NCI-H69 (cell line): ENCODE results near the gene MTHFD1L.

ENCODE experiments used
- DNase-seq: peaks from one replicate; lab custom pipeline; 2025; lab: John Stamatoyannopoulos, UW

MTHFD1L gene

DNA sequence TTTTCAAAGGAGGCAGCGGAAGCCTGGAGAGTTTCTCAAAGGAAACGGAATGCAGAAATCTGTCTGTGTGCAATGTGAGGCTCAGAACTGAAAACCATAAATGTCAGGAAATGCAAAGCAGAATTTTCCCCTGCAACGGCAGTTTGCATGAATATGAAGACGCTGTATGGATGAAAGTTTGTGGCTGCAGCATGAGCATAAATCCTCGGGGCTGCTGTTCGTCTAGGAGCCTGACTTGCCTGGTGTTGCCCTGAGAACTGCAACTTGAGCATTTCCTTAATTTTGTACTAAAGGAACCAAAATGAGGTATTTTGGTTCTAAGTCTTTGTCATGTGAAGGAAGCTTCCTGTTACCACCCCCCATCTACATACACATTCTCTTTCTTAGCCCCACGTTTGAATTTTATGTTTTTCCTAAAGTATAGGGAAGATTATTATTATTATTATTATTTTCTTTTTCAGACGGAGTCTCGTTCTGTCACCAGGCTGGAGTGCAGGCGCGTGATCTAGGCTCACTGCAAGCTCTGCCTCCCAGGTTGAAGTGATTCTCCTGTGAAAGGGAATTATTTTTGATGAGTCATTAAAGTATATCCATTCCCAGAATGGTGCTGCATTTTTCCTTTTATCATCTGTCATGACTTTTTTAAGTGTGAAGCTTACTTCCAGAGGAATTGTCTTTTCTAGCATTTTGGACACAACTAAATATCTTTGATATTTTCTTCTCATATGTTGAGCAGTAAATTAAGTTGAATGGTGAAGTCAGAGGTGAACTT, 33.1 kb downstream of the MTHFD1L start:
- DNase-seq = no peak

DNA sequence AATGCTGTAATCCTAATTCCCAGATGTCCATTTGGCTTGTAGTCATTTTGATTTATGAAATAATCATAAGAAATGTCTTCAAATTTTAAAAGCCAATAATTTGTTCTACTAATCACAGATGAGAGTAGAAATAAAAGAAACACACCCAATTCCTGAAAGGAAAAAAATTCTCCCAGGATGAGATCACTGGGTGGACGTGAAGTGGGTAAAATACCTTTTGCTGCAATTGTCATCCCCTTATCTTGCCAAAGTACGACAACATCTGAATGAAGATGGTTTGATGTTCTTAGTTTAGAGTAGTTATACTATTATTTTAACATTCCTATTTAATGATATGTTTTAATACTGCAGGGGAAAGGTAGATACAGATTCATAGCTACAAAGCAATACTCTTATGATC, 33.7 kb downstream of the MTHFD1L start:
- DNase-seq = no peak

DNA sequence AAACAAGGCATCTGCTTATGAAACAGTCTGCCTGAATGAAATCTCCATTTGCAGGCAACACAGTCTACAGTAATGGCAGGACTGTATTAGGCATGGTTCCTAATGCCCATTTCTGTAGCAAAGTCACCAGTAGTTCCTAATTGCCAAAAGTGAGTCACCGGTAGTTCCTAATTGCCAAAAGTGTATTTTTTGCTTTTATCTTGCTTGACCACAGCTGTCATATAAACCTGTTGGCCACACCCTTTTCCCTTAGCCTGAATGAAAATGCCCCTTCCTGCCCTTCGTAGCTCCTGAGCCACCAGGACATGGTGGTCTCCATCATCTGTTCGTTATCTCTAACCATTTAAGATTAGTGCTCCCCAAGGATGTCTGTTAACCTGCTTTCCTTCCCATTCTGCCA, 34.5 kb downstream of the MTHFD1L start:
- peak; percentile 7 for DNase-seq

DNA sequence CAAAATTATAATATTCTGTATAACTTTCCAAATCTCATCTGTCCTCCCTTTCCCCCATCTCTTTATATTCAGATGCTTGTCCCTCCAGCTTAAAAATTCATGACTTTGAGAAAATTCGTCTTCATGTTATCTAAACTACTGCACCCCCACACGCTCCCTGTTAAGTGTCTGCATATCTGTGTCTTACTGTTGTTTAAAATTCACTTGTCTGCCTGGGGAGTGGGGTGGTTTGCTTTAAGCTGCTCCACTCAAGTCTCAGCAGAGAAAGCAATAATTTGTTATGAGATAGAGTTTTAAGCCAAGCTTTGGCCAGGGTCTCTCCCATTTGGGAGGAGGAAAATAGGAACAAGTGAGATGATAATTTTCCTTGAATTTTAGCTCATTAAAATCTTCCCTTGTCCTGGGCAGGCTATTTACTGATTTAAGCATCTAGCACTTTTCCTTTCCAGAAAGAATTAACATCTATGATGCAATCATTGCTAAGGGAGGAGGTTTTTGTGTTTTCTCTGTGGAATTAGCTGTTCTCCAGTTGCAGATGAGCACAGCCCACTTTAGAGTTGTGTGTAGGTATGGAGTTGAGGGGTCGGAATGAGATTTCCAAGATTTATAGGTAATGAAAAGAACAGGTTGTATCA, 36.8 kb downstream of the MTHFD1L start:
- no peak for DNase-seq

DNA sequence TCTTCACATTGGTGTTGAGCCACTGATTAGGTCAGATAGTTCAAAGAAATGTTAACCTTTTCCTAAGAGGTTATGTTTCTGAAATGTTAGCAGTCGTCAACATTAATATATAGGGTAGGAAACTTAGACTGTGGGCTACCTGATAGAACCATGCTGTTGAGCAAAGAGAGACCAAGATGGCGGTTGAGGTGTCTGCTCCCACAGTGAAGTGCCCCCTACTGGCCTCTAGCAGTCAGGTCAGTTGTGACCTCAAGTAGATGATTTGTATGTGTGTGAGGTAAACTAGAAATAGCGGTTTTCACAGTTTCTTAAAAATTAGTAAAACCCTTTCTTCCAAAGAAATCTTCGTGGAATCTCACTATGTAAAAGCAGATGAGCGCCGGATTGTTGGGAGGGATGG, 40.3 kb downstream of the MTHFD1L start:
- peak; percentile 6 for DNase-seq

DNA sequence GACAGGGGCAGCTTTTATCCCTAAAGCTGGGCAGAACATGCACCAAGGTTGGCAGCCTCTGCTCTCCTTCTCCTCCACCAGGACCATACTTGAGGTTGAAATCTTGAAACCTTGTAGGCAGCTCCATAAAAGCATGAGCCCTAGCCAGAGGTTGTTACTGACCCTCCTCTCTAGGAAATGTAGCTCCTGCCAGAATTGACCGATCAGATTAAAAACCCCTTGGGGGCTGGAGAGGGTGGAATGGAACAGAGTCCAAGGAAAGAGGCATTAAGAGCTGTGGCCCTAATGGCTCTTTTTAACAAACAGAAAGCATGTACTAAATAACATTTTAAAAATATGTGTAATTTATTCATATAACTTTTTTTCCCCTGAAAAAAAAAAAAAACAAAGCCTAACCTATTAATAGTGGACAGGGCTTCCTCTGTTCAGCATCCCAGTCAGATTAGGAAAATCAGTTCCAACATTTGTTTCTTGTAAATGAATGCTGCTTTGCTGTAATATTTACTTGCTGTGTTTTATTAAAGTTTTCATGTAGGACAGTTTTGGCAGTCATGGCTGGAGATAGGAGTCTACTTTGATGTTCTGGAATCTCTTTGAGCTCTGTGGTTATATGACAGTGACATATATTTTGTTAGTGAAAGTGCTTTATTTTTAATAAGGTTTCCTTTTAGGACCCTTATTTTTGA, 41.3 kb downstream of the MTHFD1L start:
- no peak for DNase-seq

DNA sequence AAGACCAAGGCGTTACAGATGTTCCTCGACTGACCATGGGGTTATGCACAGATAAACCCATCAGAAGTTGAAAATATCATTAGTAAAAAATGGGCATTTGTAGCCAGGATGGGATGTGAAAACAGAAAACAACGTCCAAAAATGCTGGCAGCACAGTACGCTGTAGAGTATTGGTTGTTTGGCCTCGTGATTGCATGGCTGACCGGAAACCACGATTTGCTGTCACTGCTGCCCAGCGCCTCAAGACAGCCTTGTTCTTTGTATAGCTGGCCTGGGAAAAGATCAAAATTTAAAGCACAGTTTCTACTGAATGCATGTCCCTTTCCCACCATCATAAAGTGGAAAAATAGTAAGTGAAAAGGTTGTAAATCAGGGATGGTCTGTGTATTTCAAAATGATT, 41.9 kb downstream of the MTHFD1L start:
- DNase-seq = no peak

DNA sequence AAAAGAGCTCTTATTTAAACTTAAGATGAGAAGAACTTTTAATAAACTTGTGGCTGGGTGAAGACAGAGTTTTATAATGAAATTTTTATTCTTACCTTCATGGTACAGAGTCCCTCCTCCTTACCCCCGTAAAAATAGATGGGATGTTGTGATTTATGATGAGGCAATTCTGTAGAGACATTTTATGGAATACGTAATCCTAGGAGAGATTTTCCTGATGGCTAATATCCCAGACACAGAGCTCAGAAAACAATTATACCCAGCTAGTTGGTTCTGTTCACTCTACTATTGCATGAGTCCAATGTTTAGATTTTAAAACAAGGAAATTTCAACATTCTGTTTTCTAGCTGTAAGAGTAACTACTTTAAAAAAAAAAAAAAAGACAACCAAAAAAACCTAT, 43.4 kb downstream of the MTHFD1L start:
- DNase-seq = no peak

DNA sequence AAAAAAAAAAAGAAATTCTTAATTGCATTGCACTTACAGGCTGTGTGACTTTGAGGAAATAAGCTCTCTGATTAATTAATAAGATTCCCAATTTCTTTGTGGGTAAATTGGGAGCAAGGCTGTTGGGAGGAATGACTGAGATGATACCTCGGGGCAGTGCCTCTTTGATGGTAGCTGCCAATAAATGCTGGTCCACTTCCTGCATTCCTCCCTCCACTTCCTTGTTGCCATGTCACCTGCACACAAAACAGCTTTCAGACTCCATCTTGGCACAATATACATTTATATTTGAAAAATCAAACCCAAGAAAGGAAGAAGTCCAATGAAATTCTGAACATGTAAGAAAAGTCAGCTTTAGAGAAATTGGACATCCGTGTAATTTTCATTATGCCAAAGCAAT, 45.1 kb downstream of the MTHFD1L start:
- DNase-seq = no peak

DNA sequence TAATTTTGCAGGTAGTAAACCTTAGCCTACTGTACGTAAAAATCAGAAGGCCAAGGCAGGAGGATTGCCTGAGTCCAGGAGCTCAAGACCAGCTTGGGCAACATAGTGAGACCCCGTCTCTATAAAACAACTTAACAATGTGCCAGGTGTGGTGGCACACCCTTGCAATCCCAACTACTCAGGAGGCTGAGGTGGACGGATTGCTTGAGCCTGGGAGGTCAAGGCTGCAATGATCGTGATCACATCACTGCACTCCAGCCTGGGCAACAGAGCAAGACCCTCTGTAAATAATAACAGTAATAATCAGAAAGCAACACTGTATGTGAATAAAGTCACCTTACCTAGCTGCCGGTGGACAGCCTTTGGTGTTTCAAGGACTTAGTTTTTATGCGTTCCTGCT, 48.9 kb downstream of the MTHFD1L start:
- no peak for DNase-seq

DNA sequence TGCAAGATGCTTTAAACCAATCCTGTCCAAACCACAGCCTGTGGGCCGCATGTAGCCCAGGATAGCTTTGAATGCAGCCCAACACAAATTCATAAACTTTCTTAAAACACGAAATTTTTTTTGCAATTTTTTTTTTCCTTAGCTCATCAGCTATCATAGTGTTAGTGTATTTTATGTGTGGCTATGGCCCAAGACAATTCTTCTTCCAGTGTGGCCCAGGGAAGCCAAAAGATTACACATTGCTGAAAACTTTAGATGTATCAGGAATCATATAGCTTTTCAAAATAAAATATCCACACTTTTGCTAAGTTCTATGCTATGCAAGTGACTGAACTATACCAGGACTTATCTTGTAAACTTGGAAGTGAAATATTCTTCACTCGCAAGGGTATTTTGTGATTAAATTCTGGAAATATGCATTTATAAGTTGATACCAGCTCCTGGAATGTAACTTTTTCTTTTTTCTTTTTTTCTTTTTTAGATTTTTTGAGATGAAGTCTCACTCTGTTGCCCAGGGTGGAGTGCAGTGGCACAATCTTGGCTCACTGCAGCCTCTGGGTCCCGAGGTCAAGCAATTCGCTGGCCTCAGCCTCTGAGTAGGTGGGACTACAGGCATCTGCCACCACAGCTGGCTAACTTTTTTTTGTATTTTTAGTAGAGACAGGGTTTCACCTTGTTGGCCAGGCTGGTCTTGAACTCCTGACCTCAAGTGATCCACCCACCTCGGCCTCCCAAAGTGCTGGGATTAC, 49.8 kb downstream of the MTHFD1L start:
- no peak for DNase-seq

DNA sequence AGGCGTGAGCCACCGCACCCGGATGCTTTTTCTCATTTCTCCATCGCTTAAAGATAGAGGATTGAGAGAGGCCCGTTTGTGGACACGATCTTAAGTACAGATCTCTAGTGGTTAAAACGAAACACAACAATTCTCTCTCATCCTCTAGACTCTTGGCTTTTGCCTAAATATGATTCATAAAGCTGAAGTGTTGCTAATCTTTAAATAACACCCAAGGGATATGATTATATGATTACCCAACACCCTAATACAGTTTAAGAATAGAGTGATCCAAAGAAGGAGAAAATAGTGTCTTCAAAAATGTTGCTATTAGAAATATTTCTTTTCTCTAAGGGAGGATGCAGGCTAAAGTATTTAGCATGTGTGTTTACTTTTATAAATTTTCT, 50.4 kb downstream of the MTHFD1L start:
- DNase-seq = no peak

DNA sequence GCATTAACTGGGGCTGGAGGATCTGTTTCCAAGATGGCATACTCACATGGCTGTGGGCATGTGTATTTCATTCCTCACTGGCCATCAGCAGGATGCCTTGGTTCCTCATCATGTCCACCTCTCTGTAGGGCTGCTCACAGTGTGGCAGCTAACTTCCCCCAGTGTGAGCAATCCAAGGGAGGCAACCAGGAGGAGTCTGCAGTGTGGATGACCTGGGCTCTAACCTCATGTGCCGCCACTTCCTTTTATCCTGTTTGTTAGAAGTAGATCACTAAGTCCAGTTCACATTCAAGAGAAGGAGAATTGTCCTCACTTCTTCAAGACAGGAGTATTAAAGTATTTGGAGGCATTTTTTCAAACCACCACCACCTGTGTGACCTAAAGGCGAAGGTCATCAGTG, 54.4 kb downstream of the MTHFD1L start:
- no peak for DNase-seq

DNA sequence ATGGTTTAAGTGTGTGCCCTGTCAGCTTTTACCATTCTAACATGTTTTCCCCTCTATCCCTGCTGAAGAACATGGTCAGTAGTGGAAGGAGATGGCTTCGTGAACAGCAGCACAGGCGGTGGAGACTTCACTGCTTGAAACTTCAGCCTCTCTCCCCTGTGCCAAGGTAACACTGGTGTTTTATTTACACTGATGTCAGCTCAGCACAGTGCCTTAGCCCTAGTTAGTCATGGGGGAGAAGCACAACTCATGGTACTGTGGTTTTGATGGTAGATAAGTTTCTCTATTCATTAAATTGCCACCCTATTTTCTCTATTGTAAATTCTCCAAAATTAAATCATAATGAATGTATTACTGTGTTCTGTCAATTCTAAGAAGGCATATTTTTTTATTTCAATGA, 56.6 kb downstream of the MTHFD1L start:
- DNase-seq = no peak

DNA sequence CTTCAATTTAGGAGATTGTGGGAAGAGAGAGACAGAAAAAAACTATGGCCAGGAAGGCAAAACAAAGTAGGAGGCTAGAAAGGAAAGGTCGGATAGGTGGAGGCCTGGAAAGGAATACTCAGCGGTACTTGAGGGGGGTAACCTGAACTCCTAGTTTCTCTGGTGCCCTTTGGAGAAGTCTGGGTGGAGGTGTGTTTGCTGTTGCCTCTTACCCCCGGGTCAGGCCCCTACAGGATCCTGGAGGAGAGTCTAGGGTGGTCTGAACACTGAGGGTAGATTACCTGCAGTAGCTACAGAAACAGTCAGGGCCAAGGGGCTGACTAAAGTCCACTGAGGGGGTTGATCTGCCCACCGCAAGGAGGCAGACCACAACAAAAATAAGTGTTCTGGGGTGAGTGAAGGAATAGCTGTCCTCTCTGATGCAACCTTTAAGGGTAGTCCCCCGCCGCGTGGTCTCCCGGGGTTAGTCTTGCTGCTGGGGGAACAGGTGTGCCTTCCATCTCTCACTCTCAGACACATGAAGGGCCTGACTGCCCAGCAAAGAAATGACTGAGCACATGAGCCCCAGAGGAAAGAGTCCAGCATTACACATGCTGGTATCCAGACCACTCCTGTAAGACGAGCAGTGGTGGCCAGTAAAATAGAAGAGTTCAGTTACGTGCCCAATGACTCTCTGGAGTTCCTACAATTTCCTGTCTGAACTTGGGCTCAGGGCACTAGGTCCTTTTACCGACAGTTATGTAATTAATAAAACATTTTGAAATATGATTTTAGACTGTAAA, 59.5 kb downstream of the MTHFD1L start:
- DNase-seq = no peak

DNA sequence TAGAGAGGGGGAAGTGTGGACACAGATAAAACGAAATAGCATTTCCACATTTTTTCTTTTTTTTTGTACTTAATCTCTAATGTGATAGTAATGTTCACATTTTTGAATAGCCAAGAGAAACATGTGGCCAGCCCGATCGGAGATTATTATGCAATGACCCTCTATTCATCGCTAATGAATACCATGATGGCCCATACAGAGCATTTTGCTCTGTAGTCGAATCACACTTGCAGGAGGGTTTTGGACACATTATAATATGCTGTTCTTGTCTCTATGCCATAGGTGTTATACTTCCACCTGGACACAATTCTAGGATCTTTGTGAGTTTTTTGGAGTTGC, 60.1 kb downstream of the MTHFD1L start:
- DNase-seq = no peak

DNA sequence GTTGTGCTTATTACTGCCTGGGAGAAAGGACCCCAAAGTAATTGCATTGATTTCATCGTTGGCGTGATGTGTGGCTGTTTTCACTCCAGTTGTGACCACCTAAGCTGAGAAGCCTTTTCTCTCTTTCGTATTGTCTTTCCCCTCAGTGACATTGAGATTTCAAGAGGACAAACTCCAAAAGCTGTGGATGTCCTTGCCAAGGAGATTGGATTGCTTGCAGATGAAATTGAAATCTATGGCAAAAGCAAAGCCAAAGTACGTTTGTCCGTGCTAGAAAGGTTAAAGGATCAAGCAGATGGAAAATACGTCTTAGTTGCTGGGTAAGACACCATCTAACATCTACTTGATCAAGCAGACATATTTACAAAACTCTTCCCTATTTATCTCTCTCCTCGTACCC, 60.5 kb downstream of the MTHFD1L start:
- DNase-seq = no peak

DNA sequence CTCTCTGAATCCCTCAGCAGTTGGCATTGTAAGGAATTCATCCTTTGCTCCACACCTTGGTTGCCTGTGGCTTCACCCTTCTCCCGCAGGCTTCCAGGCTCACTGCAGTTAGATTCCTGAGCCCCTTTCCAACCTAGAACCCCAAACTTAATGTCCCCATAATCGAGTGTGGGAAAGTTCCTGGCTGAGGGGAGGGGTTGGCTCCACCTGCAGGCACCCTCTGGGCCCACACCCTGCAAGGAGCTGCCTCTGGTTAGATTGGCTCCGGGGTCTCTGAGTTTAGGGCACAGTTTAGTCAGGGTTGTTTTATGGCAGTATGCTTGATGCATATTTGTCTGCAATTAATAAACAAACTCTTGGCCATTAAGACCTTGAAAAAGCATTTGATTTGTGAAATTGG, 63.4 kb downstream of the MTHFD1L start:
- no peak for DNase-seq

DNA sequence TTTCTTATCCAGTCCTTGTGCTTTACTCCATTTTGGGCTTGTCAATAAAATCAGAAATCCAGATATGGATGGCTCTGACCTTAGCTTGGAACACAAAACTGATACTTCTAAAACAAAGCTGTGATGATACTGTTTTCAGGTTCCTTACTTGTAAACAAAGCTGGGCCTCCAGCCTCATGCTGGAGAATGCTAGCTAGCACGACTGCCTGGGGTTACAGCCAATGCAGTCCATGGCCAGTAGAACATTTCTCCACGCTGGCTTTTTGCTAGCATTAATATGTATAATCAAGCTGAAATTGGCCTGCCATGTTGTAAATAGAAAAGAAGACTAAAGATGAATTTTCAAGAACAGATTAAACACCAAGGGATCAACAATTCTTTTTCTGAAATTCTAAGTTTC, 63.9 kb downstream of the MTHFD1L start:
- no peak for DNase-seq

DNA sequence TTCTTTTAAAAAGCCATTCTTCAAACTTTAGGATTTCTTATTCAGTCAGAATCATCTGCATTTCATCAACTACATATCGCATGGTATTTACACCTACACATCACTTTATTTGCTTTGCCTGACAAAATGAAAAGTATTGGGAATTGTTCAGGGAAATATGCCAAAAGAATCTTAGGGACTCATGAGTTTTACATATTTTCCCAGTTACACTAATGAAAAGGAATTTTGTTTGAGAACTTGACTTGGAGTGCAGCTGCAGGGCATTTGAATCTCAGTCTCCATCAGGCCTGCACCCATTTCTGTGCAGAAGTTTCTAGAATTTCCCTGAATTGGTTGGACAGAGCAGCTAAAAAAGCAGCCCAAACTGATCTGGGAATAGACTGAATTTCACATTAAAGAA, 65.3 kb downstream of the MTHFD1L start:
- no peak for DNase-seq

DNA sequence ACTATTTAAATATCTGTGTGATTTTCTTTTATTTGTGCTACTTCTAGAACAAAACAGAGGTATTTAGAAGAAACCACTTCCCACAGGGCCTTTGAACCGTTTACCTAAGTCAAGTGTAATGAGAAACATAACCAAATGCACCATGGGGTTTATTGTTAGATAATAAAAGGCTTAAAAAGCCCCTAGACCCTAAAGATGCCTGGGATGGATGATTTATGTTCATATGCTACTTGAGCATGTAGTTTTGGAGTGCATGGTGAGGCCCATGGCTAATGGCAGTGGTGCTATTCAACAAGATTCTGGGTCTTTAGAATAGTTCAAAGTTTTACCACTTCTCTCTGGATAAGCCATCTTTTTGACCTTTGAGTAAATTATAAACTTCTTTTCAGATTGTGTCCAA, 65.9 kb downstream of the MTHFD1L start:
- DNase-seq = peak; percentile 57

DNA sequence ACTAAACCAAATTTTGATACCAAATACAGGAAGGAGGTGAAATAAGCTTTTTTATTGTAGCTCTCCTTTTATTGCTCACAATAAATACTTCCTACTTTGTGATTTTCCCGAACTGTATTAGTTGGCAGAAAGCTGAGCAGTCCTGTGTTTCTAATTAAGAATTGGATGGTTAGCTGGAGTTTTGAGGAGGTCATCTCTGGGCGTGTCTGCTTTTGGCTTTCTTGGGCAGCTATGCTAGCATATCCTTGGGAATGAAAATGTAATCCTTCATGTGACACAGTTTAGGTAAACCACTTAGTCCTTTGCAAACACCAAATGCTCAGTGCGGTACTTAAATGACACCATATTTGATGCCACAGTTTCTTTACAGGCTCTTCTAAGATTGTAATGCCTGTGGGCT, 67.5 kb downstream of the MTHFD1L start:
- no peak for DNase-seq
